GM21528 (cell line): ENCODE measurements around the gene NRXN3.

Experiments
- ATAC-seq: cut with Tn5 transposase; IDR thresholded peaks from one replicate; pipeline ENCODE4 v1.9.1; 2021; ENCODE audit warnings: mild to moderate bottlenecking, moderate library complexity; ENCODE audit not compliant: unreplicated experiment, low FRiP score

NRXN3 gene

DNA sequence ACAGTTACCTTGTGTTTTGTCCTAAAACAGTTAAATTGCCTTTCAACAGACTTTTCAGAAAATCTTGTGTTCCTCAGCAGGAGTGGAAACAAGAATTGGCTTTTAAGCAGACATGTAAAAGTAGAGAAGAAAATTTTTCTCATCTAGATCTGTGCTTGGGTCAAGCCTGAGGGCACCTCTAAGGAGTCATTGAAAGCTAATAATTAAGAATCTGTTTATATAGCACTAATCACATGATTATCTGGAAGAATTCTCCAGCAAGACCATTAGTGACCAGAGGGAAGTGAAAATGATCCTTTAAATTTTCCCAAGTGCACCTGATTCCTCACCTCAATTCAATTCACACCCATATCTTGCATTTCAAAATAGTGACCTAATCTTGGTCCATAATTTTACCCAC, 1746.1 kb downstream of the NRXN3 start:
- ATAC-seq, result no peak

DNA sequence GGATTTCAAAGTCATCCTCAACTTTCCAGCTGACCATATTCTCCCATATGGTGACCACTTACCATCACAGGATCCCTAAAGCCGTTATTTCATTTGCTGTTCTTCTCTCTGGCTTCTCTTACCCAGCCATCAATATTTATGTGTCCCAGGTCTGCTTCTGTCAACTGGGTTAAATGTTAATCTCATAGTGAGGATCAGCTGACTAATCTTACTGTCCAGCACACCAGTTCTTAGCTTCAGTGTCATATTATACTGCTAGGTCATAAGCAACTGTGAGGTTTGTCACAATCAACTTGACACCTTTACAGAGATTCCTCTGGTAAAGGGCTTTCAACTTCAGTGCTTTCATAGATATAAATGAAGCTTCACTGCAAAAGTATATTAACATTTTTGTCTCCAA, 1746.7 kb downstream of the NRXN3 start:
- ATAC-seq, result no peak
